ENCODE data around the gene MYO1H.

DNA sequence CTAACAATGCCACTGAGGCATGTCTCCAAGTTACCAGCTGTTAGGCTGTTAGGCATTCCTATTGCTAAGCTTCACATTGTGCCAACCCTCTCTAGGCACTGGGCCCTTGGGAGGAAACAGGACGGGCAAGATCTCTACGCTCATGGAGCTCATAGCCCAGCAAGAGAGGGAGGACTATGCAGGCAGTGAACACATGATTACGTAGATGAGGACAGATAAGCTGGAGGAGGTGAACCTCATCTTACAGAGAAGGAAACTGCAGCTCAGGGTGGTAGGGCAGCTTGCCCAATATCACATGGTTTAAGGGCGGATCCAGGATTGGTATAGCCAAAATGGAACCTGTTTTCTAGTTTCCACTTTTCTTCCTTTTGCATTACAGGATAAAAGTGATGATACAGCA lies 137.5 kb downstream of the MYO1H start:
- TF ChIP-seq YY1 (IDR thresholded peaks at IDR 0.05; ENCODE audit: insufficient read depth, insufficient read length) = no peak
- no peak for TF ChIP-seq ZNF274 (IDR thresholded peaks at IDR 0.05; ENCODE audit: low read depth, low read length)
- no peak for TF ChIP-seq SUZ12 (IDR thresholded peaks at IDR 0.05; ENCODE audit: extremely low read depth, insufficient read depth, insufficient read length)

Measured in NT2/D1 (cell line).